Hepatocyte (in vitro differentiated cells): ENCODE results near the gene ZNF454.

Experiments
- EZH2 ChIP-seq: fragments of 200-600 bp; sonication (generic); IDR thresholded peaks from 2 replicates; pipeline ENCODE4 v1.6.1; 2016; ENCODE audit warnings: antibody characterized with exemption, mild to moderate bottlenecking, borderline replicate concordance
- EZH2phosphoT487 ChIP-seq: fragments of 200-600 bp; sonication (generic); IDR thresholded peaks from one replicate; pipeline ENCODE4 v1.6.1; 2018; ENCODE audit warnings: antibody characterized with exemption, mild to moderate bottlenecking, low read depth, moderate library complexity; ENCODE audit not compliant: unreplicated experiment, severe bottlenecking
- TF ChIP-seq, protein P1 (sequence below): fragments of 200-600 bp; sonication (generic); IDR thresholded peaks from 2 replicates; pipeline ENCODE4 v1.5.1; 2016; ENCODE audit warnings: antibody characterized with exemption, mild to moderate bottlenecking; ENCODE audit not compliant: poor library complexity

DNA sequence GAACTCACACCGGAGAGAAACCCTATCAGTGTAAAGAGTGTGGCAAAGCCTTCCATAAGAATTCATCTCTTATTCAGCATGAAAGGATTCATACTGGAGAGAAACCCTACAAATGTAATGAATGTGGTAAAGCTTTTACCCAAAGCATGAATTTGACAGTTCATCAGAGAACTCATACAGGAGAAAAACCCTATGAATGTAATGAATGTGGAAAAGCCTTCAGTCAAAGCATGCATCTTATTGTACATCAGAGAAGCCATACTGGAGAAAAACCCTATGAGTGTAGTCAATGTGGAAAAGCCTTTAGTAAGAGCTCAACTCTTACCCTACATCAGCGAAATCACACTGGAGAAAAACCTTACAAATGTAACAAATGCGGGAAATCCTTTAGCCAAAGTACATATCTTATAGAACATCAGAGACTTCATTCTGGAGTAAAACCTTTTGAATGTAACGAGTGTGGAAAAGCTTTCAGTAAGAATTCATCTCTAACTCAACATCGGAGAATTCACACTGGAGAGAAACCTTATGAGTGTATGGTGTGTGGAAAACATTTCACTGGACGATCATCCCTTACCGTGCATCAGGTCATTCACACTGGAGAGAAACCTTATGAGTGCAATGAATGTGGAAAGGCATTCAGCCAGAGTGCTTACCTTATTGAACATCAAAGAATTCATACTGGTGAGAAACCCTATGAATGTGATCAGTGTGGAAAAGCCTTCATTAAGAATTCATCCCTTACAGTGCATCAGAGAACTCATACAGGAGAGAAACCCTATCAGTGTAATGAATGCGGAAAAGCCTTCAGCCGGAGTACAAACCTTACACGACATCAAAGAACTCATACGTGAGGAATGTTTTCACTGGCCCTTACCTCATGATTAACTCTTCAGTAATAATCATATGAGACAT is 8.9 kb upstream of the ZNF454 start:
- TF ChIP-seq, protein P1, sequence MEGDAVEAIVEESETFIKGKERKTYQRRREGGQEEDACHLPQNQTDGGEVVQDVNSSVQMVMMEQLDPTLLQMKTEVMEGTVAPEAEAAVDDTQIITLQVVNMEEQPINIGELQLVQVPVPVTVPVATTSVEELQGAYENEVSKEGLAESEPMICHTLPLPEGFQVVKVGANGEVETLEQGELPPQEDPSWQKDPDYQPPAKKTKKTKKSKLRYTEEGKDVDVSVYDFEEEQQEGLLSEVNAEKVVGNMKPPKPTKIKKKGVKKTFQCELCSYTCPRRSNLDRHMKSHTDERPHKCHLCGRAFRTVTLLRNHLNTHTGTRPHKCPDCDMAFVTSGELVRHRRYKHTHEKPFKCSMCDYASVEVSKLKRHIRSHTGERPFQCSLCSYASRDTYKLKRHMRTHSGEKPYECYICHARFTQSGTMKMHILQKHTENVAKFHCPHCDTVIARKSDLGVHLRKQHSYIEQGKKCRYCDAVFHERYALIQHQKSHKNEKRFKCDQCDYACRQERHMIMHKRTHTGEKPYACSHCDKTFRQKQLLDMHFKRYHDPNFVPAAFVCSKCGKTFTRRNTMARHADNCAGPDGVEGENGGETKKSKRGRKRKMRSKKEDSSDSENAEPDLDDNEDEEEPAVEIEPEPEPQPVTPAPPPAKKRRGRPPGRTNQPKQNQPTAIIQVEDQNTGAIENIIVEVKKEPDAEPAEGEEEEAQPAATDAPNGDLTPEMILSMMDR = no peak
- TF ChIP-seq EZH2phosphoT487 = no peak
- TF ChIP-seq EZH2 = no peak
